DMS114 treated with DMSO at 0.1 percent for 48 hours (cell line): ENCODE measurements around the gene KDELR1.
"Not testable (repeated sequence)": the region's sequence is repeated elsewhere in the genome, so short reads cannot be mapped to it uniquely, and the experiment has no call there.

Experiments used
- DNase-seq: peaks from one replicate; lab custom pipeline; 2025; ENCODE audit not compliant: unreplicated experiment; lab: John Stamatoyannopoulos, UW

KDELR1 gene

DNA sequence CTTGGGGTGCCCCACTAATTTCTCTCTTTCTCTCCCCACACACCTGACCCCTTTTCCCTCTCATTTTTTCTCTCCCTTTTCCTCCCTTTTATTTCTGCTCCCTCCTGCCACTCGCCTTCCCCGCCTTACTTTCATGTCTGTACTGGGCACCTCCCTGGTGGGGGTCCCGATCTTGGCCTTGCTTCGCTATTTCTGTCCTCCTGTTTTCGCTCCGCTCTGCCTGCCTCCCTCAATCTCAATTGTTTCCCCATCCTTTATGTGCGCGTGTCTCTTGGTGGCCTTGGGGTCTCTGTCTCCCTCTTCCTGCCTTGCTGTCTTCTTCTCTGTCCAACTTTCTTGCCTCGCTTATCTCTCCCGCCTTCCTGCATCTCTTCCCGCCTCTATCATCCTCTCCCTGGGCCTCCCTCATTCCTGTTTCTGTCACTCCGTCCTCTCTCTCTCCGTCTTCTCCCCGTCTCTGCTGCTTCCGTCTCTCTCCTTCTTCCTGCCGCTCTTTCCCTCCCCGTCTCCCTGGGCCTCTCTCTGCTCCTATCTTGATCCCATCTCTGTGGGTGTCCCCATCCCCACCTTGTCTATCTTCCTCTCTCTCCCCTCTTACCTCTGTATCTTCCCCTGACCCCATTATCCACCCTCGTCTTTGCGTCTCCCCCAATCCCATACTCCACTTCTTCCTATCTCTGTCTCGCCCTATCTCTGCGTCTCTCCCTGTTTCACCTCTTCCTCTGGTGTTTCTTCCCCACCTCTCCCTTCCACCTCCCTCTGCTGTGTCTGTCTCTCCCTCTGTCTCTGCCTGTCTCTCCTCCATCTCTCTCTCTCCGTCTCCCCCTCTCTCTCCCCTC, 6.1 kb upstream of the KDELR1 start:
- DNase-seq = no peak

DNA sequence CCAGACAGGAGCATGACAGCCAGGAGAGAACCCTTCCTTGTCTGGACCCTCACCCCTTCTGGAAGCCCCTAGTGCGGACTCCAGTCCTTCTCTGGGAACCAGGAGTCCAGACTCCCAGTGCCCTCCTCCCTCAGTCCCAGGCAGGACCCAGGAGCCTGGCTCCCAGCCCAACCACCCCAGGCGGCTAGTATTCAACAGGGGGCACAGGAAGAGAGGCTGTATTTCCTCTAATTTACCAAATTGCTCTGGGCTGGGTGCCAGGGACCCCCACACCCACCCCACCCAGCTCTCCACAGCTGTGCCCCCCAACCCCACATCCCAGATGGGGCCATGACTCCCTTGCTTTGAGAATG, 5.4 kb upstream of the KDELR1 start:
- DNase-seq = no peak

DNA sequence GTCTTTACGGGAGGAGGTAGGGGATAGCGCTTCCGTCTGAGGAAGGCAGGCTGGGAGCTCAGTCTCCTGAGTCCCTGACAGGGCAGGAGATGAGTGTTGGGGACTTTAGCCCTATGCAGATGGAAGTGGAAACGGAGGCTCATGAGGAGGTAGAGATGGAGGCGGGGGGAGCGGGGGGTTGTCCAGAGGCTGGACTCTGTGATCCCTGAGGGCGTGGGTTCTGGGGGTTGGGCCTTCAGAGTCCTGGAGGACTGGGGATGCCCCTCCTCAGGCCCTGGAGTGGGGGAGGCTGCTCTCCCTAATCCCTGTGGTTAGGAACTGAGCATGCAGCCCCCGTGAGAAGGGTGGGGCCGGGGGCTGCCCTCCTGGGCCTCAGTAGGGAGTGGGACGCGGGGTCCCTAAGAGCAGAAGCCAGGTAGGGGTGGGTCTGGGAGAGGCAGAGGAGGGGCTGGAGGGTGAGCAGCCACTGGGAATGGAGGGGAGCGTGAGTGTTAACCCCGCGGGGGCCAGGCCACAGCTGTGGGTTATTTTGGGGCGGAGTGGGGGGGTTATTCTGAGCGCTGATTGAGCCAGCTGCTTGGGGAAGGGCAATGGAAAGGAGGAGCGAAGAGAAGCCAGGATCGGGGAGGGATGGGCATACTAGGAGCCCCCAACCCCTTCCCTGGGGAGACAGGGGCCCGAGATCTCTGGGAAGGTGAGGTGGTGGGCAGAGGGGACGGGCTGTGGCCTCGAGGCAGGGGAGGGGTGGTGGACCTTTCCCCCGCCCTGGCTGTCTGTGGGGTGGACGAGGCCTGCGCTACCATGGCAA, 4.9 kb upstream of the KDELR1 start:
- no peak for DNase-seq

DNA sequence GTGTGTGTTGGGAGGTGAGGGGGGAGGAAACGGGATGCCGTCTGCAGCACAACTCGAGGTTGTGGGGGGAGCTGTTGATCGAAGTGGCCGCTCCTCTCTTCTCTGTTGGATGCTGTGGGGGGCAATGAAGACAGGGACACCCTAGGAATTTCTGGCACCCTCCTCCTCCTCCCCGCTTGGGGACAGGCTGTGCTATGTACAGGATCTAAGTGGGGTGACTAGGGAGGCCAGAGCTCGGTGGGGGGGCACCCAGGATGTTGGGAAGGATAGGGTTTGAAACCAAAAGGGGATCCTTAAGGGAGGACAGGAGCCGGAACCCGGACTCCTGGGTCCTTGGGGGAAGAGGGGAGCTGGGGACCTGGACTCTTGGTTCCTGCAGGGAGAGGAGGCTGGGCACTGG, 4.1 kb upstream of the KDELR1 start:
- DNase-seq = no peak

DNA sequence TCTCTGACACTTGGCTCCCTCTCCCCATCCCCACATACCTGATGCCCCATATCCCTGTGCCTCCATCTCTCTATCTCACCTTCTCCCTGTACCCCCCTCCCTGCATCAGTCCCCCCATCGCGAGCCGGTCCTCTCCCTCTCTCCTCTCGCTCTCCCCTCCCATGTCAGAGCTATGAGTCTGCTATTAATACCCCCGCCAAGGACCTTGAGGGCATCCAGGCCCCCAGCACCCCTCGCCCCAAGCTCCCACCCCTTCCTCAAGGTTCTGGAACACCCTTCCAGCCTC, 3.8 kb upstream of the KDELR1 start:
- no peak for DNase-seq

DNA sequence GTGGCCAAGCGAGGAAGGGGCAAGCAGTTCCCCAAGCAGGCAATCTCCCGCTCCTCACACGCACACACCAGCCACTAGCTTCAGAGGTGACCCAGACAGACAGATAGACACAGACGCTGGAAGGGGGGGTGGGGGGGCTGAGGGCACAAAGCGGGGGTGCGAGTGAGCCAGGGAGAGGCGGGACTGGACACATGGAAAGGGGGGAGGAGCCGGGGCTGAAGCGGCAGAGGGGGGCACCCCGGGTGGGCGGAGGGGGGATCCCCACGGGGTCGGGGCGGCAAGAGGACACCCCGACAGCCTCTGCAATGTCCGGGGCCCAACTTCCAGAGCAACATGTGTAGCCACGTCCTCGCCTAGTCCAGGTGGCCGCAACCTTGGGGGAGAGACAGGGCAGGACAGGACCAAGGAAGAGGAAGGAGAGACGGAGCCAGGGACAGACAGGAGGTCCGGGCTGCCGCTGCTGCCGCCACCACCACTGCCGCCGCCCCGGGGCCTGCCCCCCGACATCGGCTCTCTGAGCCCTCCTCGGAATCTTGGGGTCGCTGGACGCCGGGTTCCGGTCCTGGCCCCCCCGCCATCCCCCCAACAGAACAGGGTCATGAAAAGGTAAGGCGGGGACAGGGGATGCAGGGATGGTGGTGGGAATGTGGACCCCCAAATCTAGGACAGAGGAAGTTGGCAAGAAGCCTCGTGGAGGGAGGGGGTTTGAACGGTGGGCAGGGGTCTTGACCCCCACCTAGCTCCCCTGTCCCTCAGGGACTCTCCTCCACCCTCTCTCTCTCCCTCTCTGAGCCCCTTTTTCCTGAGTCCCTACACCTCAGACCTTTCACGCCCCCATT, 3.2 kb upstream of the KDELR1 start:
- no peak for DNase-seq

DNA sequence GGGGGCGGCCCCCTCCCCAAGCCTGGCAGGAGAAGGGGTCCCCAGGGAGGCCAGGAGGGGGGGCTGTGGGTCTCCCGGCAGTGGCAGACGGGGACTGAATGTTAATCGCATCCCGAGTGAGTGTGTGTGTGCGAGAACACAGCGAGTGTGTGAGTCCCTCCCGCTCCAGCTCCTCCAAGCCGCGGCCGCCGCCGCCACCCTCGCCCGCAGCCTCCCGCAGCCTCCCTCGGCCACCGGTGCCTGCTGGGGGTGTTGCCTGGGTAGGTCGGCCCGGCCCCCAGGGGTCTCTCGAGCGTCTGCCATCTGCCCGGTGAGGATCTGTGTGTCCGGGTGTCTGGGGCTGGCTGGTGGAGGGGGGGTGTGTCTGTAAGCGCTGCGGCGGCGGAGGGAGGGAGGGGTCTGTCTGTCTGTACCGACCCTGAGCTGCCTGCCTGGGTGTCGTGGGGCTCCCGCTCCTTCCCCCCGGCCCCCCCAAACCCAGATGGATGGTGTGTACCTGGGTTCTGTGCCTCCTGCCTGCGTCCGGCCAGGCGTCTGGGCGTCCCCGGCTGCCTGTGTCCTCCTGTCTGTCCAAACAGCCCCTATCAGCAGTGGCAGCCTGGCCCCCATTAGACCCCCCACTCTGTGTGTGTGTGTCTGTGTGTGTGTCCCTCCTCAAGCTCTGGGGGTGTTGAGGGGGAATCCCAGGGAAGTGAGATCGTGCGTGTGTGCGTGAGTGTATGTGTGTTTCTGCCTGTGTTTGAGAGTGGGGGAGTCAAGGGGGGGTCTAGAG, 2.4 kb upstream of the KDELR1 start, which contains the start of gene GRIN2D:
TSS of gene GRIN2D (plus strand) at position 110 of the 772 bp plus-strand sequence. CDS start 4,725 bp downstream, outside the sequence.
- no peak for DNase-seq

DNA sequence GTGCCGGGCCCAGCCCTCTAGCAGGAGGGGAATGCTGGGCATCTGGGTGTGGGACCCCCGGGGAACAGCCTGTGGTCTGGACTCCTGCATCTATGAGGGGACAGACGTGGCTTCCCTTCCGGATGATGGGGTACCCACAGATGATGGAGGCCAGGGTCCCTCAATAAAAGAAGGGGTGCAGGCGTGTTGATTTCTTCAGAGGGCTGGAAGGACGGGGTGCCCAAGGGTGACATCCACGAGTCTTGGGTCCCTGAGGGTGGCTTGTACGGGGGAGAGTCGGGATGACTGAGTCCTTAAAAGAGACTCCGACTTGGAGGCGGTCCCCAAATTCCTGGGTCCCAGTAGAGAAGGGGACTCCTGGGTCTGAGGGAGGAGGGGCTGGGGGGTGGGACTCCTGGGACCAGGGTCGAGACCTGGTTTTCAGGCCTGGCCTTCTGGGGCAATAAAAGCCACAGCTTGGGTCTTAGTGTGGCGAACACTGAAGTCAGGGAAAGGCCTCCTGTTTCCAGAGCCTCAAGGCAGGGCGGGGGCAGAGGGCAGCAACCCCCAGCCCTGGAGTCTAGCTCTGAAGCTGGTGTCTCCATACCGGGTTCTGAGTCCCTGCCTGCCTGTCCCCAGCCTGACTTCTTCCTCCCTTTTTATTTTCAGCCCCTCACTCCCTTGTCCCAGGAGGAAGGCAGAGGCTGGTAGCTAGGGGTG, 1.7 kb upstream of the KDELR1 start:
- DNase-seq = no peak

DNA sequence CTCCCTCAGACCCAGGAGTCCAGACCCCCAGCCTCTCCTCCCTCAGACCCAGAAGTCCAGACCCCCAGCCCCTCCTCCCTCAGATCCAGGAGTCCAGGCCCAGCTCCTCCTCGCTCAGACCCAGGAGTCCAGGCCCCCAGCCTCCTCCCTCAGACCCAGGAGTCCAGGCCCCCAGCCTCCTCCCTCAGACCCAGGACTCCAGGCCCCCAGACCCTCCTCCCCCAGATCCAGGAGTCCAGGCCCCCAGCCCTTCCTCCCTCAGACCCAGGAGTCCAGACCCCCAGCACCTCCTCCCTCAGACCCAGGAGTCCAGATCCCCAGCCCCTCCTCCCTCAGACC, 624 bp upstream of the KDELR1 start:
- not testable (repeated sequence) for DNase-seq

DNA sequence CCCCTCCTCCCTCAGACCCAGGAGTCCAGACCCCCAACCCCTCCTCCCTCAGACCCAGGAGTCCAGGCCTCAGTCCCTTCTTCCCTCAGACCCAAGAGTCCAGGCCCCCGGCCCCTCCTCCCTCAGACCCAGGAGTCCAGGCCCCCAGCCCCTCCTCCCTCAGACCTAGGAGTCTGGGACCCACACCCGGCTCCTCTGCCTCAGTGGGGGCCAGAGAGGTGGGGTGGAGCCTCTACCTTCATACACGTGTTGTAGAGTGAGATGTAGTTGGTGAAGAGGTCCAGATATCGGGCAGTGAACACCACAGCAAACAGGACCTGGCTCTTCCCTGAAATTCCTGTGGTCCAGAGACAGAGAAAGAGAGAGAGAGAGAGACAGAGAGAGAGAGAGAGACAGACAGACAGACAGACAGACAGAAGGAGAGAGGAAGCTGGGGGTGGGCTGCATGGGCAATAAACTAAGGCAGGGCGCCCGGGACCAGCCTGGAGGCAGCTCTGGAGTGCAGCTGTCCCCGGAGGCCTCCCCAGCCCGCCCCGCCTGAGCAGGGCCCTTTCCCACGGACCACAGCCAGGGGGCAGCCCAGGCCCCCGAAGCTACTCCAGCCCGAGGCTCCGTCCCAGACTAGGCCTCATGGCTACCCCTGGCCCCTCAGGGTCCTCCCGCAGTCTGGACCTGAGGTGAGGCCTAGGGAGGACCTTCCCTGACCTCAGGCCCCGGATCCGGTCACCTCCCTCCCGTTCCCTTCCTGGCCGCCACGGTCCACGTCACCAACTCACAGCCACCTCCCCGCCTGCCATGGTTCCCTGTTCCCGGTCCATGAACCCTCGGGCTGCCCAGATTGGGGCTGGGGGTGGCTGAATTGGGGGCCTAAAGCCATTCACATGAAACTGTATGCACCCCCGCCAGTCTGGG, 907 bp downstream of the KDELR1 start:
- DNase-seq = no peak

DNA sequence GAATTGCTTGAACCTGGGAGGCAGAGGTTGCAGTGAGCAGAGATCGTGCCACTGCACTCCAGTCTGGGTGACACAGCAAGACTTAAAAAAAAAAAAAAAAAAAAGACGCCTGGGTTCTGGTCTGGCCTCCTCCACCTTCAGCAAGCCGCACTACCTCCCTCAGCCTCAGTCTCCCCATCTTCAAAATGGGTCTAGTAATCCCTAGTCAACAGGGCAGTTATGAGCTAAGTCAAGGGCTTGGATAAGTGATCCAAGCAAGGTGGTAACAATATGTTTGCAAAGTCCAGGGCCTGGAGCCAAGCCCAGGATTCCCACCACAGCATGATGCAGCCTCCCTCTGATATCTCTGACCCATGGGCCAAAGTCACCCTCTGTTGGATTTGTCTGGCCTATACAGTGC, 4.4 kb downstream of the KDELR1 start:
- DNase-seq = no peak

DNA sequence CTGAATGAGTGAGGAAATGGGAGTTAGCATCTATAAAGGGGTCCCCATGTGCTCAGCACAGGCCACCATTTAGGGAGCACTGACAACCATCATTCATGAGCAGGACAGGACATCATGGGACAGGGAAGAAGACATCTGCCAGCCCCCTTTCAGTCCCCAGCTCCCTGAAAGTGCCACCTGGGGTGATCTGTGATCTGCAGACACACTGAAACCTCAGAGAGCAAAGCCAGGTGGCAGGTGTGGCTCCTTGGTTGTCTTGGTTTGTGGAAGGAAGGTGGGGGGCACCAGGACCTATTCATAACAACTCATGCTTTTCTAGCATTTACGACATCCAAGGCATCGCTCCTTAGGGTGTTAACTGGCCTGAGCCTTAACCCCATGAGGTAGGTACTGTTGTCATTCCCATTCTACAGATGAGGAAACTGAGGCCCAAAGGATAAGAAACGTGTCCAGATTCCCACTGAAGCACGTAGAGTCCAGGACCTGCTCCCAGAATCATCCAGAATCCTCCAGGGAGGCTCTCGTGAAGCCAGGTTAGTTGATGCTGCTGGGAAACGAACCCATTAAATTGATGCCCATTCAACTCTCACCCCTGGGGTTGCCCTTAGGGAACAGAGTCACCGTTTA, 5.8 kb downstream of the KDELR1 start:
- DNase-seq = no peak

DNA sequence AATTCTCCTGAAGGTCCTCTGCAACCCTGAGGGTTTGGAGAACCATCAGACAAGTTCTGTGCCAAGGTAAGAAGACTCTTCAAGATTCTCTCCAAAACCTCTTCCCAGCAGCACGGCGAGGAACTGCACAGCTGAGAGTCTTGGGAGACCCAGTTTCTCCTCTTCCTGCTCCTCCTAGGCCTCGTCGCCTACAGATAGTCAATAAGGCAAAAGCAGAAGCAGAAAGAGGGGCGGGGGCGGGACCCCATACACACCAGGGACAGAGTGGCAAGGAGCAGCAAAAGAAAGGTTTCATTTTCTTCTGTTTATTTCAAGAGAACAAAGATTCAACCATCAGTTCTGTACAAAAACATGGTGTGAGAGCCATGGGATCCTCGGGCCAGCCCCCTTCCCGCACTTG, 9.1 kb downstream of the KDELR1 start:
- no peak for DNase-seq

DNA sequence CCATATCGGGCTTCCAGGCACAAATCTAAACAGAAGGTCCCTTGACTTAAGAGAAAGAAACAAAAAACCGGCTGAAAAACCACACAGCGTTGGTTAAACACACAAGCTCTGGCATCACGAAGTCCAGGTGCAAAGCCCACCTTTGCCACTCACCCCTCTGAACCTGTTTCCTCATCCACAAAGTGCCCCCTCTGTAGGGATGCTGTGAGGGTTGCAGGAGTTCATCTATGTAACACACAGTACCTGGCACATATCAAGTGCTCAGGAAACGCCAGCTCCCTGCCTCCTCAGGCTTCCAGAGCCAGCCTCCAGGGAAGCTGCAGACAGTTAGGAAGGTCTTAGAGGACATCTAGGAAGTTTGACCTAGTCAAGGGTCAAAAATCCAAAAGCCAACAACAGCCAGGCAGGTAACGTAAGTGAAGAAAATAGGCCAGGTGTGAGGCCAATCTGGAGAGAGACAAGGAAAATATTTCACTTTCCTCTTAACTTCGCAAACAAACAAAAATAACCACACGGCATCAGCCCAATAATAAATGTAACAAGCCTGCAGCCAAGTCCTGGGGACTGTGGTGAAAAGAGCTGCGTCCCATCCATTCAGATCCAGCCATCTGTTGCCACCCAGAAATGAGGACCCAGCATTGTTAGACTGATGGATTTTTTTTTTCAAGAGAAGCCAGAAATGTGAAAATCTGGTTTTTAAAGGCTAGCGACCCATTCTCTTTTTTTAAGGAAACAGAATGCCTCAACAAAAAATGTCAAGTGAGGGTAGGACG, 10.0 kb downstream of the KDELR1 start:
- no peak for DNase-seq

DNA sequence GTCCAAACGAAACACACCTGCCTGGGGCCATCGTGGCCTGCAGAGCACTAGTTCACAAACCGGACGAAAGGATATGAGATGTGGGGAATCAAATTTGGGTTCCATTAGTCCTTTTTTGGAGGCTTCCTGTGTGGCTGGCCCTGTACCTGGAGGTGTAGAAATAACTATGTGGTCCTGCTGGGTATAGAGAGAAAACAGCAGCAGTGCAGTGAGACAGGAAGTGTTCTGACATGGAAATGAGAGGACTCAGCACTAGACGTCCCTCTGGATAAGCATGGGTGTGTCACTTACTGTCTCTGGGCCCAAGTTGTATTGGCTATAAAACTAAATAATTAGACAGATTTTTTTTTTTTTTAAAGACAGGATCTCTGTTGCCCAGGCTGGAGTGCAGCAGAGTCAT, 12.3 kb downstream of the KDELR1 start:
- DNase-seq = no peak

DNA sequence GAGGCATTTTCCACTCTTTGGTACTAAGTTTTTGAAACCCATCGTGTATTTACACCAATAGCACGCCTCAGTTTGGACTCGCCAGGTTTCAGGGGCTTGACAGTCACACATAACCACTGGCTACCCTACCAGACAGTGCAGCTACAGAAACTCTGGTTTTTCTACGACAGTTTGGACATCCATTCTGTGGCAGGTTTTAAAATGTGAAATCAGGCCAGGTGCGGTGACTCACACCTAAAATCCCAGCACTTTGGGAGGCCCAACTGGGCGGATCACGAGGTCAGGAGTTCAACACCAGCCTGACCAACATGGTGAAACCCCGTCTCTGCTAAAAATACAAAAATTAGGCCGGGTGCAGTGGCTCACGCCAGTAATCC, 13.2 kb downstream of the KDELR1 start:
- no peak for DNase-seq

DNA sequence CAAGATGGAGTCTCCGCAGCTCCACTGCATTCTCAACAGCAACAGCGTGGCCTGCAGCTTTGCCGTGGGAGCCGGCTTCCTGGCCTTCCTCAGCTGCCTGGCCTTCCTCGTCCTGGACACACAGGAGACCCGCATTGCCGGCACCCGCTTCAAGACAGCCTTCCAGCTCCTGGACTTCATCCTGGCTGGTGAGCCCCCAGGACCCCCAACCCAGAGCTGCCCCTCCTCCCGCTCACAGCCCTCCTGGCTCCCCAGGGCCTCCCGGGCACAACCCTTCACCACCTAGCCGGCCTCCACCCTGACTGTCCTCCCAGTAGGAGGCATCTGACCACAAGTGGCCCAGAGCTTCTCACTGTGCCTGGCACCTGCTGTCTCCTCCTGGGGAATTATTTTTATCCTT, 17.8 kb downstream of the KDELR1 start:
- DNase-seq = no peak

DNA sequence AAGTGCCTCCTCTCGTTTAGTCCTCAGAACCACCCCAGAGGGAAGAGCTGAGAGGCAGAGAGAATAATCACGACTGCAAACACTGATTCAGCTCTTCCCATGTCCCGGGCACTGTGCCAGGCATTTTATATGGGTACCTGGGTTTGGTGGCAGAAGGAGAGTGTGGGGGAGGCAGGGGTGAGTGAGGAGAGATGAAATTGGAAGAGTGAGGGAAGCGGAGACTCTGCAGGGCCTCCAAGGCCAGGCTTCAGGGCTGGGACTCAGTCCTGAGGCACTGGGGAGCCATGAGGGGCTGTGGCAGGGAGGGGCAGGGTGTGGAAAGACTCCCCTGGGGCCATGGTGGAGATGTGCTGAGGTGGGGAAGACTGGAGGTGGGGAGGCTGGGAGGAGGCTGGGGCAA, 18.4 kb downstream of the KDELR1 start:
- no peak for DNase-seq
